ENCODE data around the gene ARHGEF7.

GRCh38 chr13:111209613-111210012, 94.5 kb downstream of the ARHGEF7 start:
- TF ChIP-seq POLR2A (IDR thresholded peaks at IDR 0.05; ENCODE audit: low read depth, low read length) = no peak
- TF ChIP-seq TAF1 (IDR thresholded peaks at IDR 0.05; ENCODE audit: borderline replicate concordance, low read depth, low read length) = no peak
